HG03060 (cell line): ENCODE data around the gene FAM187B.

ENCODE experiments used
- ATAC-seq: cut with Tn5 transposase; IDR thresholded peaks from one replicate; pipeline ENCODE4 v1.9.1; 2021; ENCODE audit warnings: low read depth, moderate number of reproducible peaks; ENCODE audit not compliant: unreplicated experiment

FAM187B gene

GRCh38 chr19:35264268-35265125 is 36.0 kb upstream of the FAM187B start:
- ATAC-seq = no peak

GRCh38 chr19:35262101-35262761 is 33.7 kb upstream of the FAM187B start:
- ATAC-seq = no peak

DNA sequence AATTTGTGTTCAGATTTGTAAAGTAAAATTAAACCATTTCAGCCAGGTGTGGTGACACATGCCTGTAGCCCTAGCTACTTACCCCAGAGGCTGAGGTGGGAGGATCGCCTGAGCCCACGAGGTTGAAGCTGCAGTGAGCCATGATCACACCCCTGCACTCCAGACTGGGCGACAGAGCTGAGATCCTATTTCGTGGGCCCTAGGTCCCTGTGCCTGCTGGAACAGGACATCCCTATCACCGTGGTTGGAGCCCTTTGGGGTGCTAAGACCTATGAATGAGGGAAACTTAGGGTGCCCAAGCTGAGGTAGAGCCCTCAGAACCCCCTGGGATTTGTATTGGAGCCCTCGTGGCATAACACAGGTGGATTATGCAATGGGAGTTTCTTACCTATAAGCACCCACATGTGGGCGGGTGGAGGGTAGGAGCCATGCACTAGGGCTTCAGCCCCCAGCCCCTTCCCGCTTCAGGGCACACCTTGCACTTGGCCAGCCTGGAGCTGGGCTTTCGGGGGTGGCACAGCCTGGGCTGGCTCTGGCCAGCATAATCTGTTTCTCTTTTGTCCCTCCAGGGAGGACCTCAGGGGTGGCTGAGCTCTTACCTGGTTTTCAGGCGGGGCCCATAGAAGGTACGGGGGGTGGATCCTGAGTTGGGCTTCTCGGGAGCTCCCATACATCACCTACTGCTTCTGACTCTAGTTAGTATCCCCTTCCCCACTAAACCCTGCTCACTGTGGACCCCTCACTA is 33.0 kb upstream of the FAM187B start:
- ATAC-seq = no peak

DNA sequence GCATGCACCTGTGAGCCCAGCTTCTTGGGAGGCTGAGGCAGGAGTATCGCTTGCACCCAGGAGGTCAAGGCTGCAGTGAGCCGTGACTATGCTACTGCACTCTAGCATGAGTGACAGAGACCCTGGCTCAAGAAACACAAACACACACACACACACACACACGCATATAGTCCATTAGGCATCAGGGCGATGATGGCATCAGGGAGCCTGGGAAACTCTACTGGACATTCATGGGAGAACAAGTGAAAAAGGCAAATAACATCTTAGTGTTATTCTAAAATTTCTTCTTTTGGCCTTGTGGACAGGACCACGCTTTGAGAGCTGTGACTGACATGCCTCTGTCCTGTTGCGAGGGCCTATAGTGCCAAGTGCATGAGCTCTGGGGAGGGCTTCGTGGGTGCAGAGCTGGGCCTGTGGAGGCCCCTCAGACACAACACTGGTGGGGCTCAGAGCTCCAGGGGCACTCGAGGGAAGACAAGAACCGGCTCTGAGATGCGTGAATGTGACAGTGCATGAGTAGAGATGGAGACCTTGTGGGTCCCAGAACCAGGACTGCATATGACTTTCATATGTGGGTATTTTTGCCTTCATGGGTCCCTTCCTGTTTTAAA is 32.3 kb upstream of the FAM187B start:
- ATAC-seq = no peak

DNA sequence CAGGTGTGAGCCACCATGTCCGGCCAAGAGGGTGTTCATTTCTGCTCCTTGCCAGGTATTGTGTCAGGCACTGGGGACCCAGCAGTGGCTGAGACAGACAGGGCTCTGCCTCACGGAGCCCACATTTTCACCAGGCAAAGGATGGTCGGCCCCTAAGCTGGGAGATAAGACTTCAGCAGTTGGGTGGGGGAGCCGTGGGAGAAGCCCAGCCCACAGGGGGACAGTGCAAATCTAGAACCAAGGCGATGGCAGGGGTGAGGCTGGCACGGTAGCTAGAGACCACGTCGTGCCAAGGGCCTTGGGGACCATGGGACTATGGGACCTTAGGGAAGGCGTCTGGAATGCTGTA is 28.5 kb upstream of the FAM187B start:
- no peak for ATAC-seq

DNA sequence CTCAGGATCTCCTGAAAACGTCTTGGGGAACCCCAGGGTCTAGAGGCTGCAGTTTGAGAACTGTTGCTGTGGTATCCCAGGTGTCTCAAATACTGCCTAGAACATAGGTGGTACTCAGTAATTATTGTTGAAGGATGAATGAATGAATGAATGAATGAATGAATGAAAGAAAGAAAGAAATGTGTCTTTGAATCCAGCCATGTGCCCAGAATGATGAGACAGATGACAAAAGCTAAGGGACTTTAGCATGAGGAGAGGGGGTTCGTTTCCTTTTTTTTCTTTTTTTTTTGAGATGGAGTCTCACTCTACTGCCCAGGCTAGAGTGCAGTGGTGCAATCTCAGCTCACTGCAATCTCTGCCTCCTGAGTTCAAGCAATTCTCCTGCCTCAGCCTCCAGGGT is 28.0 kb upstream of the FAM187B start:
- ATAC-seq = no peak

DNA sequence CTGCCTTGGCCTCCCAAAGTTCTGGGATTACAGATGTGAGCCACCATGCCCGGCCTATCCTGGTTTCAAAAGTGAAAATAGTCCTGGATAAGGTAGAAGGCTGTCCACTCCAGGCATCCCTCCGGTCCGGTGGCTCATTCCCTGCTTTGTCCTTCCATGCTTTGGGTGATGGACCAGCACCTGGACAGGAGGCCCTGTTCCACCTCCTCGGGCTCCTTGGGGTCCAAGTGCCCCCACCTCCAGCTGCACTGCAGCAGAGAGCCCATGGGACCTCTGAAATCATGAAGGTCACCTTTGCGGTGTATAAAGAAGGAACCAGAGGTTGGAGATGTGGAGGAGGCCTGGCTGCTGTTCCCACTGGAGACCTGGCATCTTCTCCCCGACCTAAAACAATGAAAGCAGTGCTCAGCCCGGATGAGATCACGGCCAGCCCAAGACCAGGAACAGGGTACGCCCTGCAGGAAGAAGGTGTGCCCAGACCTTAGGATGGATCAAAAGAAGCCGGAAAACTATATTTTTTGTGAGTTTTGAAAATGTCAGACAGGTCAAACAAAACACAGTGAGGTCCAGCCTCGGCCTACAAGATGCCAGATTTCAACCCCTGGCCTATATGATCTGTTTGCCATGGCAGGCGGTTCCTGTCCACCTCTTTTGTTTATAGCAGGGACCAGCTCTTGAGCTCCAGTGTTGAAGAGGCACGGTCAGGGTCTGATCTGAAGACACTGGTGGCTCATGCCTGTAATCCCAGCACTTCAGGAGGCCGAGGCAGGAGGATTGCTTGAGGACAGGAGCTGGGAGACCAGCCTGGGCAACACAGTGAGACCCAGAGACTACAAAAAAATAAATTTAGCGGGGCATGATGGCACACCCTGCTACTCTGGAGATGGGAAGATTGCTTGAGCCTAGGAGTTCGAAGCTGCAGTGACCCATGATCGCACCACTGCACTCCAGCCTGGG is 26.1 kb upstream of the FAM187B start:
- ATAC-seq = no peak

- ATAC-seq = no peak
These were observed 25.1 kb upstream of the FAM187B start for GRCh38 chr19:35253316-35254286.

- no peak for ATAC-seq
These were observed 22.9 kb upstream of the FAM187B start for GRCh38 chr19:35251456-35251855.

DNA sequence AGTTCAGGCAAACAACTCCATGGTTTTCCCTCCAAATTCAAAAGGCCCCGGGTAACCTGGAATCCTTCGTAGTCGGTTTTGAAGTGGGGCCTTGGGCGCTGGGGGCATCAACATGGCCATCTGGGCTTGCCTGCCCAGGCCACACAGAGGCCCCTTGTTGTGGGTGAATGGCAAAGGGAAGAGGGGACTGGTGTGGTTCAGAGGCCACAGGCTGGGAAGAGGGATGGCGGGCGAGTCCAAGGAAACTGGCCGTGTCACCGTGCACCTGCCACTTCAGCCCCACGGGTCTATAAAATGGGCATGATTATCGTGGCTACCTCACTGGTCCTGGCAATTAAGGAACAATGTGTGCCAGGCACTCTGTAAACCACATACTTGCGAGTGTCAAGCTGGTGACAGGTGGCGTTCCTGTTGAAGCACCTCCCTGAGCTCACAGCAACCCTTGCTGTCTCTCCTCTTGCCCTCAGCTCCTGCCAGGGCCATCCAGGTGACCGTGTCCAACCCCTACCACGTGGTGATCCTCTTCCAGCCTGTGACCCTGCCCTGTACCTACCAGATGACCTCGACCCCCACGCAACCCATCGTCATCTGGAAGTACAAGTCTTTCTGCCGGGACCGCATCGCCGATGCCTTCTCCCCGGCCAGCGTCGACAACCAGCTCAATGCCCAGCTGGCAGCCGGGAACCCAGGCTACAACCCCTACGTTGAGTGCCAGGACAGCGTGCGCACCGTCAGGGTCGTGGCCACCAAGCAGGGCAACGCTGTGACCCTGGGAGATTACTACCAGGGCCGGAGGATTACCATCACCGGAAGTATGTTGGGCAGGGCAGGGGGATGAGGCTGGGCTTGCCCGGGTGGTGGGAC is 21.5 kb upstream of the FAM187B start:
- ATAC-seq = no peak

- no peak for ATAC-seq
These were observed 20.8 kb upstream of the FAM187B start for GRCh38 chr19:35249146-35249847.

DNA sequence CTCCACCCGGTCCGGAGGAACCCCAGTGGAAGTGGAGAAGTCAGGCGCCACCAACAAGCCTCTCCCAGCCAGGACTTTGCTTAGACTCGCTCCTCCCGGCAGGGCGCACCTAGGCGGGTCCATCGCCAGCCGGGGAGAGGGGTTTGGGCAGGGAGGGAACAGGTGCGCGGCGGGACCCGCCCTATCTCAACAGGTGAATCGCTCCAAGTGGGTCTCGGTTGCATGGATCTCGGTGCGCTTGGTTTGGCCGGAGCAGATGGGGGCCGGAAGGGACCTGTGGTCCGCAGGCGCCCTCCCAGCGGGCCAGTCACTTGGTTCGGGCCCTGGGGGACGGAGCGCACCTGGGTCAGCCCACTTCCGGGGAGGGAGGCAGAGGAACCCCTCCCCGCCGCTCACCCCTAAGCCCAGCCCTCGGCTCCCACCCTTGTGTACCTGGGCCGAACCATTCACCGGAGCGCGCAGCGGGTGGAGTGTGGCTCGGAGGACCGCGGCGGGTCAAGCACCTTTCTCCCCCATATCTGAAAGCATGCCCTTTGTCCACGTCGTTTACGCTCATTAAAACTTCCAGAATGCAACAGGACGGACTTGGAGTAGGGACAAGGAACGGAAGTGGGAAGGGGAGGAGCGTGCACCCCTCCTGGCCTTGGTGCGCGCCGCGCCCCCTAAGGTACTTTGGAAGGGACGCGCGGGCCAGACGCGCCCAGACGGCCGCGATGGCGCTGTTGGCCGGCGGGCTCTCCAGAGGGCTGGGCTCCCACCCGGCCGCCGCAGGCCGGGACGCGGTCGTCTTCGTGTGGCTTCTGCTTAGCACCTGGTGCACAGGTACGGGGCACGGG is 20.0 kb upstream of the FAM187B start, which contains the start of gene LSR:
LSR (plus strand) TSS at position 693 of the 836 bp plus-strand sequence; CDS start at position 714, 21 bp downstream.
- no peak for ATAC-seq

- ATAC-seq = no peak
These were observed 19.2 kb upstream of the FAM187B start for GRCh38 chr19:35247526-35248309.

- no peak for ATAC-seq
These were observed 18.0 kb upstream of the FAM187B start for GRCh38 chr19:35246466-35247092.

DNA sequence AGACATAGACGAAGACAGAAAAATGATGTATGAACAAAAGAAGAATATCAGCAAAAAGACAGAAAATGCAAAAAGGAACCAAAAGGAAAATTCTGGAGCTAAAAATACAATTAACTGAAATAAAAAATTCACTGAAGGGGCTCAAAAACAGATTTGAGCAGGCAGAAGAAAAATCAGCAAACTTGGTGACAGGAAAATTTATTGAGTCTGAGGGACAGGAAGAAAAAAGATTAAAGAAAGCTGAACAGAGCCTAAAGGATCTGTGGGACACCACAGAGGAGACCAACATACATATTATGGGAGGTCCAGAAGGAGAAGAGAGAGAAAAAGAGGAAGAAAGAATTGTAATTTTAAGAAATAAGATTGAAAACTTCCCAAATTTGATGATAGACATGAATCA is 12.9 kb upstream of the FAM187B start:
- ATAC-seq = no peak
